WTC11 (cell line): ENCODE measurements around the gene LAMTOR1. TPM values are rescaled to one million over a fixed set of nuclear protein-coding genes. Genes with fewer than 3 reads are reported as not detected.

Source experiments
- ATAC-seq: fragments of 200-7000 bp; cut with Tn5 transposase; 2 replicates; pipeline ENCODE4 v1.10.0; 2021; ENCODE audit warnings: mild to moderate bottlenecking, moderate library complexity
- CTCF ChIA-PET: fragments of 300-600 bp; sonication (Branson Sonifier 250); formaldehyde crosslinking; loops from one replicate; lab custom pipeline; 2021; ENCODE audit warnings: antibody characterized with exemption; lab: Charles Lee
- POLR2A ChIA-PET: fragments of 350-600 bp; sonication (Branson Sonifier 250); formaldehyde crosslinking; loops from one replicate; lab custom pipeline; 2021; ENCODE audit warnings: antibody characterized with exemption; lab: Charles Lee
- DNase-seq: peaks from one replicate; pipeline ENCODE4 v3.0.0; 2021; ENCODE audit warnings: low spot score
- H3K27ac Mint-ChIP-seq: 2 replicates; pipeline ENCODE4 v1.8.0; 2021; ENCODE audit warnings: mixed read lengths
- H3K27me3 Mint-ChIP-seq: 2 replicates; pipeline ENCODE4 v1.8.0; 2021; ENCODE audit warnings: low read depth, mild to moderate bottlenecking, moderate library complexity, mixed read lengths
- H3K36me3 Mint-ChIP-seq: 2 replicates; pipeline ENCODE4 v1.8.0; 2021; ENCODE audit warnings: mixed read lengths
- H3K4me1 Mint-ChIP-seq: 2 replicates; pipeline ENCODE4 v1.8.0; 2022; ENCODE audit warnings: mixed read lengths
- H3K4me3 Mint-ChIP-seq: 2 replicates; pipeline ENCODE4 v1.8.0; 2021; ENCODE audit warnings: mild to moderate bottlenecking, moderate library complexity, mixed read lengths
- H3K9me3 Mint-ChIP-seq: 2 replicates; pipeline ENCODE4 v1.8.0; 2021; ENCODE audit warnings: mixed read lengths
- CREM ChIP-seq: sonication (generic); formaldehyde crosslinking; IDR thresholded peaks from 2 replicates; pipeline ENCODE4 v1.8.1; 2022; ENCODE audit warnings: mild to moderate bottlenecking, missing genetic modification reagents, moderate library complexity
- IRF2 ChIP-seq: sonication (generic); formaldehyde crosslinking; IDR thresholded peaks from 2 replicates; pipeline ENCODE4 v1.8.0; 2022; ENCODE audit warnings: low read depth, missing genetic modification reagents, borderline replicate concordance
- MXD4 ChIP-seq: fragments of 250-450 bp; sonication (Bioruptor Pico); IDR thresholded peaks from 2 replicates; pipeline ENCODE4 v1.8.0; 2021; ENCODE audit warnings: mild to moderate bottlenecking, moderate library complexity, borderline replicate concordance
- NFE2L1 ChIP-seq: sonication (generic); formaldehyde crosslinking; IDR thresholded peaks from 2 replicates; pipeline ENCODE4 v1.8.1; 2023; ENCODE audit warnings: missing genetic modification reagents
- NFYB ChIP-seq: sonication (generic); formaldehyde crosslinking; conservative IDR thresholded peaks from 2 replicates; pipeline ENCODE4 v1.8.0; 2022; ENCODE audit warnings: low read depth, missing genetic modification reagents
- NR3C1 ChIP-seq: sonication (generic); formaldehyde crosslinking; conservative IDR thresholded peaks from 2 replicates; pipeline ENCODE4 v1.8.1; 2023; ENCODE audit warnings: low read depth, mild to moderate bottlenecking, missing genetic modification reagents
- PRRX2 ChIP-seq: fragments of 250-450 bp; sonication (Bioruptor Pico); IDR thresholded peaks from 2 replicates; pipeline ENCODE4 v1.8.0; 2021; ENCODE audit warnings: mild to moderate bottlenecking
- TEAD4 ChIP-seq: sonication (generic); formaldehyde crosslinking; IDR thresholded peaks from 2 replicates; pipeline ENCODE4 v1.8.0; 2022; ENCODE audit warnings: mild to moderate bottlenecking, missing genetic modification reagents
- ZBTB21 ChIP-seq: sonication (generic); formaldehyde crosslinking; IDR thresholded peaks from 2 replicates; pipeline ENCODE4 v1.8.1; 2023; ENCODE audit warnings: mild to moderate bottlenecking, missing genetic modification reagents, borderline replicate concordance
- ZNF671 ChIP-seq: fragments of 250-450 bp; sonication (Bioruptor Pico); IDR thresholded peaks from 2 replicates; pipeline ENCODE4 v1.8.0; 2021; ENCODE audit warnings: mild to moderate bottlenecking
- total RNA-seq: library from RNA; stranded (reverse); gene quantifications from 3 replicates; pipeline ENCODE4 v1.2.3, GENCODE V29; 2021
- TF ChIP-seq, protein P1 (sequence below): fragments of 200-600 bp; IDR thresholded peaks from 2 replicates; pipeline ENCODE4 v1.8.0; 2022; ENCODE audit warnings: antibody characterized with exemption
- TF ChIP-seq, protein P2 (sequence below): fragments of 250-450 bp; sonication (Bioruptor Pico); IDR thresholded peaks from 2 replicates; pipeline ENCODE4 v1.9.0; 2021; ENCODE audit warnings: mild to moderate bottlenecking
- TF ChIP-seq, protein P3 (sequence below): sonication (generic); formaldehyde crosslinking; IDR thresholded peaks from 2 replicates; pipeline ENCODE4 v1.8.0; 2023; ENCODE audit warnings: missing genetic modification reagents, mild to moderate bottlenecking, borderline replicate concordance
- TF ChIP-seq, protein P4 (sequence below): sonication (generic); formaldehyde crosslinking; IDR thresholded peaks from 2 replicates; pipeline ENCODE4 v1.8.0; 2023; ENCODE audit warnings: missing genetic modification reagents
- TF ChIP-seq, protein P5 (sequence below): sonication (generic); formaldehyde crosslinking; IDR thresholded peaks from 2 replicates; pipeline ENCODE4 v1.8.1; 2023; ENCODE audit warnings: mild to moderate bottlenecking, missing genetic modification reagents, moderate library complexity
- TF ChIP-seq, protein P6 (sequence below): sonication (generic); formaldehyde crosslinking; IDR thresholded peaks from 2 replicates; pipeline ENCODE4 v1.8.0; 2022; ENCODE audit warnings: missing genetic modification reagents
- TF ChIP-seq, protein P7 (sequence below): sonication (generic); formaldehyde crosslinking; IDR thresholded peaks from 2 replicates; pipeline ENCODE4 v1.8.1; 2022; ENCODE audit warnings: missing genetic modification reagents, borderline replicate concordance

The LAMTOR1 gene
- total RNA-seq, 1 experiment from 2014 or later = 79.4 TPM

DNA sequence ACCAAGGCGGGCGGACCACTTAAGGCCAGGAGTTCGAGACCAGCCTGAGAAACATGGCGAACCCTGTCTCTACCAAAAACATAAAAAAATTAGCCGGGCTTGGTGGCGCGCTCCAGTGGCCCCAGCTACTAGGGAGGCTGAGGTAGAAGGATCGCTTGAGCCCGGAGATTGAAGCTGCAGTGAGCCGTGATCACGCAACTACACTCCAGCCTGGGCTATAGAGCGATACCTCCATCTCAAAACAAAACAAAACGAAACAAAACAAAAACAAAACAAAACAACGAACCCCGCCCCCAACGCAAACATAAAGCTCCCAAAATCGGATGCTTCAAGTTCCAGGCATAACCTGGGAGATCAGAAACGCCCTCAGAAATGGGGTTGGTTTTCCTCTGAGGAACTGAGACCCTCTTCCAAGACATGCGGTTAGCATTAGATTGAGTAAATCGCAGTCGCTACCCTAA, 21.9 kb downstream of the LAMTOR1 start (continued):
- TF ChIP-seq, protein P1, sequence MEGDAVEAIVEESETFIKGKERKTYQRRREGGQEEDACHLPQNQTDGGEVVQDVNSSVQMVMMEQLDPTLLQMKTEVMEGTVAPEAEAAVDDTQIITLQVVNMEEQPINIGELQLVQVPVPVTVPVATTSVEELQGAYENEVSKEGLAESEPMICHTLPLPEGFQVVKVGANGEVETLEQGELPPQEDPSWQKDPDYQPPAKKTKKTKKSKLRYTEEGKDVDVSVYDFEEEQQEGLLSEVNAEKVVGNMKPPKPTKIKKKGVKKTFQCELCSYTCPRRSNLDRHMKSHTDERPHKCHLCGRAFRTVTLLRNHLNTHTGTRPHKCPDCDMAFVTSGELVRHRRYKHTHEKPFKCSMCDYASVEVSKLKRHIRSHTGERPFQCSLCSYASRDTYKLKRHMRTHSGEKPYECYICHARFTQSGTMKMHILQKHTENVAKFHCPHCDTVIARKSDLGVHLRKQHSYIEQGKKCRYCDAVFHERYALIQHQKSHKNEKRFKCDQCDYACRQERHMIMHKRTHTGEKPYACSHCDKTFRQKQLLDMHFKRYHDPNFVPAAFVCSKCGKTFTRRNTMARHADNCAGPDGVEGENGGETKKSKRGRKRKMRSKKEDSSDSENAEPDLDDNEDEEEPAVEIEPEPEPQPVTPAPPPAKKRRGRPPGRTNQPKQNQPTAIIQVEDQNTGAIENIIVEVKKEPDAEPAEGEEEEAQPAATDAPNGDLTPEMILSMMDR = no peak
- TF ChIP-seq, all 79 proteins: peak for 0

DNA sequence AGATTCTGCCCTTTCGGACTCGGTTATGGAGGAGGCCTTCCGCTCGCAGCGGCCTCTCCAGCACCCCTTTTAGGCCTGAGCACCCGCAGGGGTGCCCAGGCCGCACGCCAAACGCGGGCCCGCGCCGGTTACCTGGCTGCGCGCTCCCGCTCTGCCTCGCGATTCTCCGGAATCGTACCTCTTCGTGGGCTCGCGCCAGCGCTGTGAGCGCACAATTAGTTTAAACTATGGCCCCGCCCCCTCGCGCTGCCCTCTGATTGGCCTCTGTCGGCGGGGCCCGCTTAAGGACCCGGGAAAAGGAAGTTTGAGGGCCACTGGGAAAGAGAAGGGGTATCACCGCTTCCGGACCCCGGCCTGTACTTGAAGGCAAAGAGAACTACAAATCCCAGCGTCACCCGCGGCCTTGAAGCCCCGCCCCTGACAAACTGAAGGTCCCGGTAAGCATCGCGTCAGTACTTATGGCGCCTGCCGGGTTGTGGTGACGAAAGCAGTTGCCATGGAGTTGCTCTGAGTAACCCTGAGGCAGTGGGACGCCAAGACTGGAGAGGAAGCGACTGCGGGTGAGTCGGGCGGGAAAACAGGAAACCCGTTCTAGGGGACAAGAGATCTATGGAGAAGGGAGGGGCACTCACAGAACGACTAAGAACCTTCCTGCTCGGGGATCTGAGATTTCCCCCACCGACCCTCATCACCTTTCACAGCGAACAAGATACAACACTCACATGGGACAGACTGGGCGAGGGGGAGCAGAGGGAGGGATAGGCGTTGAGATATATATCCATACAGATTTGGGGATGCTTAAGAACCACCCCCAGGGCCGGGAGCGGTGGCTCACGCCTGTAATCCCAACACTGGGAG, 22.5 kb downstream of the LAMTOR1 start, which contains the start of the genes LRRC51 and NUMA1:
Gene LRRC51, plus strand, starts transcription at position 525 of the 858 bp plus-strand sequence. CDS start 8,234 bp downstream, outside the sequence.
Gene NUMA1, minus strand, starts transcription at position 217 of the 858 bp plus-strand sequence. CDS start 44,599 bp downstream, outside the sequence.
- ChIA-PET CTCF (interaction anchor here (1.0 to 2.5 kb wide), 2 partner anchors 55 kb away, joined by 8 to 13 read pairs; no protein-coding TSS in a partner anchor), POLR2A (no interaction called here)
- Mint-ChIP-seq H3K27ac (peak within 1 kb of the TSS; percentile 100), H3K4me3 (peak within 1 kb of the TSS; percentile 84), H3K36me3 (peaks cover 4% of the 10 kb centered on the region; the same call in 1 of the 2 replicates), H3K4me1 (peaks cover 18% of the 10 kb centered on the region), H3K9me3 (no peaks in the 10 kb centered on the region), H3K27me3 (no peaks in the 10 kb centered on the region)
- peak; percentile 100 for DNase-seq
- peak; percentile 94 for ATAC-seq
- TF ChIP-seq PRRX2 (CRISPR knock-in tag) (no peak), NR3C1 (no peak), IRF2 (no peak), NFE2L1 (no peak), MXD4 (CRISPR knock-in tag) (no peak), ZNF671 (CRISPR knock-in tag) (no peak), NFYB (CRISPR knock-in tag) (peak; percentile 58), TEAD4 (CRISPR knock-in tag) (no peak), CREM (0 out of 2 replicates have a peak, but pooled peaks have one; percentile 52), ZBTB21 (CRISPR knock-in tag) (peak; percentile 94)
- TF ChIP-seq, protein P2, sequence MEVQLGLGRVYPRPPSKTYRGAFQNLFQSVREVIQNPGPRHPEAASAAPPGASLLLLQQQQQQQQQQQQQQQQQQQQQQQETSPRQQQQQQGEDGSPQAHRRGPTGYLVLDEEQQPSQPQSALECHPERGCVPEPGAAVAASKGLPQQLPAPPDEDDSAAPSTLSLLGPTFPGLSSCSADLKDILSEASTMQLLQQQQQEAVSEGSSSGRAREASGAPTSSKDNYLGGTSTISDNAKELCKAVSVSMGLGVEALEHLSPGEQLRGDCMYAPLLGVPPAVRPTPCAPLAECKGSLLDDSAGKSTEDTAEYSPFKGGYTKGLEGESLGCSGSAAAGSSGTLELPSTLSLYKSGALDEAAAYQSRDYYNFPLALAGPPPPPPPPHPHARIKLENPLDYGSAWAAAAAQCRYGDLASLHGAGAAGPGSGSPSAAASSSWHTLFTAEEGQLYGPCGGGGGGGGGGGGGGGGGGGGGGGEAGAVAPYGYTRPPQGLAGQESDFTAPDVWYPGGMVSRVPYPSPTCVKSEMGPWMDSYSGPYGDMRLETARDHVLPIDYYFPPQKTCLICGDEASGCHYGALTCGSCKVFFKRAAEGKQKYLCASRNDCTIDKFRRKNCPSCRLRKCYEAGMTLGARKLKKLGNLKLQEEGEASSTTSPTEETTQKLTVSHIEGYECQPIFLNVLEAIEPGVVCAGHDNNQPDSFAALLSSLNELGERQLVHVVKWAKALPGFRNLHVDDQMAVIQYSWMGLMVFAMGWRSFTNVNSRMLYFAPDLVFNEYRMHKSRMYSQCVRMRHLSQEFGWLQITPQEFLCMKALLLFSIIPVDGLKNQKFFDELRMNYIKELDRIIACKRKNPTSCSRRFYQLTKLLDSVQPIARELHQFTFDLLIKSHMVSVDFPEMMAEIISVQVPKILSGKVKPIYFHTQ = no peak
- TF ChIP-seq, protein P3, sequence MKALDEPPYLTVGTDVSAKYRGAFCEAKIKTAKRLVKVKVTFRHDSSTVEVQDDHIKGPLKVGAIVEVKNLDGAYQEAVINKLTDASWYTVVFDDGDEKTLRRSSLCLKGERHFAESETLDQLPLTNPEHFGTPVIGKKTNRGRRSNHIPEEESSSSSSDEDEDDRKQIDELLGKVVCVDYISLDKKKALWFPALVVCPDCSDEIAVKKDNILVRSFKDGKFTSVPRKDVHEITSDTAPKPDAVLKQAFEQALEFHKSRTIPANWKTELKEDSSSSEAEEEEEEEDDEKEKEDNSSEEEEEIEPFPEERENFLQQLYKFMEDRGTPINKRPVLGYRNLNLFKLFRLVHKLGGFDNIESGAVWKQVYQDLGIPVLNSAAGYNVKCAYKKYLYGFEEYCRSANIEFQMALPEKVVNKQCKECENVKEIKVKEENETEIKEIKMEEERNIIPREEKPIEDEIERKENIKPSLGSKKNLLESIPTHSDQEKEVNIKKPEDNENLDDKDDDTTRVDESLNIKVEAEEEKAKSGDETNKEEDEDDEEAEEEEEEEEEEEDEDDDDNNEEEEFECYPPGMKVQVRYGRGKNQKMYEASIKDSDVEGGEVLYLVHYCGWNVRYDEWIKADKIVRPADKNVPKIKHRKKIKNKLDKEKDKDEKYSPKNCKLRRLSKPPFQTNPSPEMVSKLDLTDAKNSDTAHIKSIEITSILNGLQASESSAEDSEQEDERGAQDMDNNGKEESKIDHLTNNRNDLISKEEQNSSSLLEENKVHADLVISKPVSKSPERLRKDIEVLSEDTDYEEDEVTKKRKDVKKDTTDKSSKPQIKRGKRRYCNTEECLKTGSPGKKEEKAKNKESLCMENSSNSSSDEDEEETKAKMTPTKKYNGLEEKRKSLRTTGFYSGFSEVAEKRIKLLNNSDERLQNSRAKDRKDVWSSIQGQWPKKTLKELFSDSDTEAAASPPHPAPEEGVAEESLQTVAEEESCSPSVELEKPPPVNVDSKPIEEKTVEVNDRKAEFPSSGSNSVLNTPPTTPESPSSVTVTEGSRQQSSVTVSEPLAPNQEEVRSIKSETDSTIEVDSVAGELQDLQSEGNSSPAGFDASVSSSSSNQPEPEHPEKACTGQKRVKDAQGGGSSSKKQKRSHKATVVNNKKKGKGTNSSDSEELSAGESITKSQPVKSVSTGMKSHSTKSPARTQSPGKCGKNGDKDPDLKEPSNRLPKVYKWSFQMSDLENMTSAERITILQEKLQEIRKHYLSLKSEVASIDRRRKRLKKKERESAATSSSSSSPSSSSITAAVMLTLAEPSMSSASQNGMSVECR (CRISPR knock-in tag) = peak; percentile 69; the same call in 1 of the 2 replicates
- TF ChIP-seq, protein P4, sequence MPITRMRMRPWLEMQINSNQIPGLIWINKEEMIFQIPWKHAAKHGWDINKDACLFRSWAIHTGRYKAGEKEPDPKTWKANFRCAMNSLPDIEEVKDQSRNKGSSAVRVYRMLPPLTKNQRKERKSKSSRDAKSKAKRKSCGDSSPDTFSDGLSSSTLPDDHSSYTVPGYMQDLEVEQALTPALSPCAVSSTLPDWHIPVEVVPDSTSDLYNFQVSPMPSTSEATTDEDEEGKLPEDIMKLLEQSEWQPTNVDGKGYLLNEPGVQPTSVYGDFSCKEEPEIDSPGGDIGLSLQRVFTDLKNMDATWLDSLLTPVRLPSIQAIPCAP (CRISPR knock-in tag) = no peak
- TF ChIP-seq, protein P5, sequence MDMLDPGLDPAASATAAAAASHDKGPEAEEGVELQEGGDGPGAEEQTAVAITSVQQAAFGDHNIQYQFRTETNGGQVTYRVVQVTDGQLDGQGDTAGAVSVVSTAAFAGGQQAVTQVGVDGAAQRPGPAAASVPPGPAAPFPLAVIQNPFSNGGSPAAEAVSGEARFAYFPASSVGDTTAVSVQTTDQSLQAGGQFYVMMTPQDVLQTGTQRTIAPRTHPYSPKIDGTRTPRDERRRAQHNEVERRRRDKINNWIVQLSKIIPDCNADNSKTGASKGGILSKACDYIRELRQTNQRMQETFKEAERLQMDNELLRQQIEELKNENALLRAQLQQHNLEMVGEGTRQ (CRISPR knock-in tag) = peak; percentile 34; the same call in 1 of the 2 replicates
- TF ChIP-seq, protein P6, sequence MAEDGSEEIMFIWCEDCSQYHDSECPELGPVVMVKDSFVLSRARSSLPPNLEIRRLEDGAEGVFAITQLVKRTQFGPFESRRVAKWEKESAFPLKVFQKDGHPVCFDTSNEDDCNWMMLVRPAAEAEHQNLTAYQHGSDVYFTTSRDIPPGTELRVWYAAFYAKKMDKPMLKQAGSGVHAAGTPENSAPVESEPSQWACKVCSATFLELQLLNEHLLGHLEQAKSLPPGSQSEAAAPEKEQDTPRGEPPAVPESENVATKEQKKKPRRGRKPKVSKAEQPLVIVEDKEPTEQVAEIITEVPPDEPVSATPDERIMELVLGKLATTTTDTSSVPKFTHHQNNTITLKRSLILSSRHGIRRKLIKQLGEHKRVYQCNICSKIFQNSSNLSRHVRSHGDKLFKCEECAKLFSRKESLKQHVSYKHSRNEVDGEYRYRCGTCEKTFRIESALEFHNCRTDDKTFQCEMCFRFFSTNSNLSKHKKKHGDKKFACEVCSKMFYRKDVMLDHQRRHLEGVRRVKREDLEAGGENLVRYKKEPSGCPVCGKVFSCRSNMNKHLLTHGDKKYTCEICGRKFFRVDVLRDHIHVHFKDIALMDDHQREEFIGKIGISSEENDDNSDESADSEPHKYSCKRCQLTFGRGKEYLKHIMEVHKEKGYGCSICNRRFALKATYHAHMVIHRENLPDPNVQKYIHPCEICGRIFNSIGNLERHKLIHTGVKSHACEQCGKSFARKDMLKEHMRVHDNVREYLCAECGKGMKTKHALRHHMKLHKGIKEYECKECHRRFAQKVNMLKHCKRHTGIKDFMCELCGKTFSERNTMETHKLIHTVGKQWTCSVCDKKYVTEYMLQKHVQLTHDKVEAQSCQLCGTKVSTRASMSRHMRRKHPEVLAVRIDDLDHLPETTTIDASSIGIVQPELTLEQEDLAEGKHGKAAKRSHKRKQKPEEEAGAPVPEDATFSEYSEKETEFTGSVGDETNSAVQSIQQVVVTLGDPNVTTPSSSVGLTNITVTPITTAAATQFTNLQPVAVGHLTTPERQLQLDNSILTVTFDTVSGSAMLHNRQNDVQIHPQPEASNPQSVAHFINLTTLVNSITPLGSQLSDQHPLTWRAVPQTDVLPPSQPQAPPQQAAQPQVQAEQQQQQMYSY (CRISPR knock-in tag) = no peak
- TF ChIP-seq, protein P7, sequence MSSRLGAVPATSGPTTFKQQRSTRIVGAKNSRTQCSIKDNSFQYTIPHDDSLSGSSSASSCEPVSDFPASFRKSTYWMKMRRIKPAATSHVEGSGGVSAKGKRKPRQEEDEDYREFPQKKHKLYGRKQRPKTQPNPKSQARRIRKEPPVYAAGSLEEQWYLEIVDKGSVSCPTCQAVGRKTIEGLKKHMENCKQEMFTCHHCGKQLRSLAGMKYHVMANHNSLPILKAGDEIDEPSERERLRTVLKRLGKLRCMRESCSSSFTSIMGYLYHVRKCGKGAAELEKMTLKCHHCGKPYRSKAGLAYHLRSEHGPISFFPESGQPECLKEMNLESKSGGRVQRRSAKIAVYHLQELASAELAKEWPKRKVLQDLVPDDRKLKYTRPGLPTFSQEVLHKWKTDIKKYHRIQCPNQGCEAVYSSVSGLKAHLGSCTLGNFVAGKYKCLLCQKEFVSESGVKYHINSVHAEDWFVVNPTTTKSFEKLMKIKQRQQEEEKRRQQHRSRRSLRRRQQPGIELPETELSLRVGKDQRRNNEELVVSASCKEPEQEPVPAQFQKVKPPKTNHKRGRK (CRISPR knock-in tag) = no peak
